Stimulated activated naive CD8-positive, alpha-beta T cell treated with anti-CD3 and anti-CD28 coated beads, Interleukin-15, amount 100 ng/mL, for 72 hours (primary cell): ENCODE data around the gene ADCY10.

Source experiments
- ATAC-seq: fragments of 150-1000 bp; cut with Tn5 transposase; 2 replicates; pipeline ENCODE4 v1.10.0; 2021; ENCODE audit warnings: mild to moderate bottlenecking, moderate library complexity
- DNase-seq, 2 donors: peaks; one replicate each; pipeline ENCODE4 v3.0.0; 2021 to 2022
- H3K27ac Mint-ChIP-seq, 2 donors: one replicate each; pipeline ENCODE4 v1.8.0; 2022; ENCODE audit warnings: mild to moderate bottlenecking in 2 of 2, mixed read lengths in 2 of 2, moderate library complexity in 2 of 2
- H3K27me3 Mint-ChIP-seq: one replicate; pipeline ENCODE4 v1.8.0; 2022; ENCODE audit warnings: mixed read lengths
- H3K4me1 Mint-ChIP-seq: one replicate; pipeline ENCODE4 v1.8.0; 2022; ENCODE audit warnings: mild to moderate bottlenecking, mixed read lengths
- H3K4me3 Mint-ChIP-seq, 2 donors: one replicate each; pipeline ENCODE4 v1.8.0; 2022; ENCODE audit warnings: mild to moderate bottlenecking in 2 of 2, mixed read lengths in 2 of 2, moderate library complexity in 1 of 2
- H3K9me3 Mint-ChIP-seq, 2 donors: one replicate each; pipeline ENCODE4 v1.8.0; 2022; ENCODE audit warnings: mixed read lengths in 2 of 2

ADCY10 gene

GRCh38 chr1:167913895-167914496, at the start of gene ADCY10:
Gene ADCY10 (minus strand): TSS chr1:167914134. CDS start chr1:167905140, 8,994 bp downstream.
- no peak within 1 kb of the TSS for H3K4me3 Mint-ChIP-seq
- DNase-seq (no peak), ATAC-seq (no peak)
- H3K4me1 Mint-ChIP-seq: no peaks in the 10 kb centered on the region
- H3K27ac Mint-ChIP-seq: no peak within 1 kb of the TSS
- H3K9me3 Mint-ChIP-seq: peaks cover 8 to 10% of the 10 kb centered on the region in 2 donors
- H3K27me3 Mint-ChIP-seq: peaks cover 10% of the 10 kb centered on the region

- H3K27me3 Mint-ChIP-seq: no peaks in the 10 kb centered on the region
- DNase-seq (no peak), ATAC-seq (no peak)
- H3K4me1 Mint-ChIP-seq: peaks cover 10% of the 10 kb centered on the region
- H3K27ac Mint-ChIP-seq: no peak overlapping the region
- H3K9me3 Mint-ChIP-seq: no peaks in the 10 kb centered on the region
- no peak overlapping the region for H3K4me3 Mint-ChIP-seq
These were observed 43.8 kb upstream of the ADCY10 start for GRCh38 chr1:167957710-167958109.

- H3K9me3 Mint-ChIP-seq: no peaks in the 10 kb centered on the region
- H3K27me3 Mint-ChIP-seq: no peaks in the 10 kb centered on the region
- H3K4me1 Mint-ChIP-seq: peaks cover 10% of the 10 kb centered on the region
- ATAC-seq: no peak
- no peak for DNase-seq
- H3K4me3 Mint-ChIP-seq: no peak overlapping the region
- no peak overlapping the region for H3K27ac Mint-ChIP-seq
These were observed 42.0 kb upstream of the ADCY10 start for GRCh38 chr1:167955915-167956314.

GRCh38 chr1:167950569-167950968, 36.6 kb upstream of the ADCY10 start:
- no peaks in the 10 kb centered on the region for H3K9me3 Mint-ChIP-seq
- DNase-seq (no peak), ATAC-seq (no peak)
- peaks cover 27% of the 10 kb centered on the region for H3K4me1 Mint-ChIP-seq
- no peaks in the 10 kb centered on the region for H3K27me3 Mint-ChIP-seq
- H3K27ac Mint-ChIP-seq: no peak overlapping the region
- H3K4me3 Mint-ChIP-seq: no peak overlapping the region

- H3K9me3 Mint-ChIP-seq: no peaks in the 10 kb centered on the region
- no peak for ATAC-seq
- no peaks in the 10 kb centered on the region for H3K27me3 Mint-ChIP-seq
- DNase-seq: no peak
- H3K27ac Mint-ChIP-seq: no peak overlapping the region
- no peak overlapping the region for H3K4me3 Mint-ChIP-seq
- H3K4me1 Mint-ChIP-seq: peaks cover 35% of the 10 kb centered on the region
These were observed 35.9 kb upstream of the ADCY10 start for GRCh38 chr1:167949785-167950184.

GRCh38 chr1:167947733-167948132, 33.8 kb upstream of the ADCY10 start:
- no peak for DNase-seq
- Mint-ChIP-seq H3K27ac (no peak overlapping the region), H3K27me3 (no peaks in the 10 kb centered on the region), H3K4me3 (peak overlapping the region in 1 of 2 donors; percentile 31), H3K4me1 (peaks cover 42% of the 10 kb centered on the region), H3K9me3 (peaks cover 0 to 5% of the 10 kb centered on the region in 2 donors)
- no peak for ATAC-seq

GRCh38 chr1:167943541-167943940, 29.6 kb upstream of the ADCY10 start:
- Mint-ChIP-seq H3K27me3 (no peaks in the 10 kb centered on the region), H3K9me3 (peaks cover 0 to 5% of the 10 kb centered on the region in 2 donors), H3K4me1 (peaks cover 42% of the 10 kb centered on the region), H3K27ac (no peak overlapping the region), H3K4me3 (no peak overlapping the region)
- DNase-seq: no peak
- ATAC-seq: no peak

- no peak overlapping the region for H3K4me3 Mint-ChIP-seq
- H3K9me3 Mint-ChIP-seq: peaks cover 0 to 5% of the 10 kb centered on the region in 2 donors
- no peak overlapping the region for H3K27ac Mint-ChIP-seq
- ATAC-seq (no peak), DNase-seq (no peak)
- H3K4me1 Mint-ChIP-seq: peaks cover 18% of the 10 kb centered on the region
- H3K27me3 Mint-ChIP-seq: no peaks in the 10 kb centered on the region
These were observed 26.3 kb upstream of the ADCY10 start for GRCh38 chr1:167940264-167940663.

GRCh38 chr1:167938080-167938636, 24.2 kb upstream of the ADCY10 start:
- ATAC-seq (no peak), DNase-seq (no peak)
- Mint-ChIP-seq H3K27me3 (no peaks in the 10 kb centered on the region), H3K9me3 (no peaks in the 10 kb centered on the region), H3K4me3 (peak overlapping the region; percentile 84 to 99), H3K4me1 (peaks cover 19% of the 10 kb centered on the region), H3K27ac (peak overlapping the region in 1 of 2 donors; percentile 63)

GRCh38 chr1:167937709-167938010, 23.7 kb upstream of the ADCY10 start:
- H3K27ac Mint-ChIP-seq: peak overlapping the region; percentile 93 to 96
- ATAC-seq (no peak), DNase-seq (no peak)
- no peaks in the 10 kb centered on the region for H3K9me3 Mint-ChIP-seq
- H3K4me1 Mint-ChIP-seq: peaks cover 21% of the 10 kb centered on the region
- H3K27me3 Mint-ChIP-seq: no peaks in the 10 kb centered on the region
- H3K4me3 Mint-ChIP-seq: peak overlapping the region; percentile 84 to 99

- peaks cover 26% of the 10 kb centered on the region for H3K4me1 Mint-ChIP-seq
- peak within 1 kb of the TSS; percentile 96 to 99 for H3K27ac Mint-ChIP-seq
- ATAC-seq (peak; percentile 41), DNase-seq (peak; percentile 75)
- no peaks in the 10 kb centered on the region for H3K9me3 Mint-ChIP-seq
- peak within 1 kb of the TSS; percentile 84 to 99 for H3K4me3 Mint-ChIP-seq
- no peaks in the 10 kb centered on the region for H3K27me3 Mint-ChIP-seq
These were observed 23.2 kb upstream of the ADCY10 start, which contains the start of gene MPC2 for GRCh38 chr1:167936930-167937708. Gene MPC2 (minus strand): TSS chr1:167937072. CDS start chr1:167935841, 1,231 bp downstream.

- DNase-seq (peak; percentile 96 to 98), ATAC-seq (peak; percentile 85)
- Mint-ChIP-seq H3K9me3 (no peaks in the 10 kb centered on the region), H3K27ac (peak within 1 kb of the TSS; percentile 96 to 99), H3K27me3 (no peaks in the 10 kb centered on the region), H3K4me1 (peaks cover 26% of the 10 kb centered on the region), H3K4me3 (peak within 1 kb of the TSS; percentile 84 to 99)
These were observed 22.4 kb upstream of the ADCY10 start, which contains the start of gene DCAF6 for GRCh38 chr1:167936068-167936929. Gene DCAF6 (plus strand): TSS chr1:167936683. CDS start chr1:167936912, 229 bp downstream.

- peak; percentile 45 to 67 for DNase-seq
These were observed 21.5 kb upstream of the ADCY10 start for GRCh38 chr1:167935216-167936067.

GRCh38 chr1:167934426-167935215, 20.7 kb upstream of the ADCY10 start:
- no peak for DNase-seq
- peaks cover 26% of the 10 kb centered on the region for H3K4me1 Mint-ChIP-seq
- H3K4me3 Mint-ChIP-seq: peak overlapping the region; percentile 84 to 99

More at GRCh38 chr1:167935216-167936067, 21.5 kb upstream of the ADCY10 start:
- Mint-ChIP-seq H3K4me3 (peak overlapping the region; percentile 84 to 99), H3K9me3 (no peaks in the 10 kb centered on the region), H3K27ac (peak overlapping the region; percentile 96 to 99), H3K27me3 (no peaks in the 10 kb centered on the region), H3K4me1 (peaks cover 26% of the 10 kb centered on the region)
- ATAC-seq: peak; percentile 26

More at GRCh38 chr1:167934426-167935215, 20.7 kb upstream of the ADCY10 start:
- no peak for ATAC-seq
- H3K27me3 Mint-ChIP-seq: no peaks in the 10 kb centered on the region
- H3K9me3 Mint-ChIP-seq: no peaks in the 10 kb centered on the region
- H3K27ac Mint-ChIP-seq: peak overlapping the region; percentile 96 to 99
